H1 (cell line): Measurements from ENCODE around the gene PRKCZ. TPM values are rescaled to one million over a fixed set of nuclear protein-coding genes. Genes with fewer than 3 reads are reported as not detected.

Experiments
- CTCF ChIA-PET: fragments of 300-600 bp; sonication (Branson Sonifier 250); formaldehyde crosslinking; loops from one replicate; lab custom pipeline; 2021; ENCODE audit not compliant: partially characterized antibody; lab: Charles Lee
- POLR2A ChIA-PET: fragments of 300-600 bp; sonication (Branson Sonifier 250); formaldehyde crosslinking; loops from one replicate; lab custom pipeline; 2021; ENCODE audit warnings: inconsistent platforms; ENCODE audit not compliant: partially characterized antibody; lab: Charles Lee
- DNase-seq, 2 experiments: peaks; one replicate each; pipeline versions ENCODE4 v3.0.0 to v3.0.0-alpha.2; 2010 to 2022; ENCODE audit warnings: low spot score in 2 of 2, low read depth in 1 of 2, mixed read lengths in 1 of 2
- FAIRE-seq: peaks from 2 replicates; lab custom pipeline; 2011; peaks lifted over from hg19 to GRCh38; lab: Jason Lieb, UNC
- H2AFZ ChIP-seq: 2 replicates; pipeline ENCODE4 v1.8.1; 2012; ENCODE audit warnings: low read length, inconsistent platforms
- H2AK5ac ChIP-seq: 2 replicates; pipeline ENCODE4 v1.6.1; 2013; ENCODE audit warnings: low read depth, low read length
- H2BK120ac ChIP-seq: replicated peaks from 2 replicates; pipeline ENCODE3; 2013; ENCODE audit warnings: low read depth, low read length, inconsistent platforms
- H2BK12ac ChIP-seq: 2 replicates; pipeline ENCODE4 v1.6.1; 2013; ENCODE audit warnings: low read depth, low read length
- H2BK15ac ChIP-seq: 2 replicates; pipeline ENCODE4 v1.6.1; 2013; ENCODE audit warnings: low read length
- H2BK20ac ChIP-seq: 2 replicates; pipeline ENCODE4 v1.6.1; 2013; ENCODE audit warnings: low read length
- H2BK5ac ChIP-seq: 2 replicates; pipeline ENCODE4 v1.6.1; 2013; ENCODE audit warnings: low read depth, low read length
- H3K14ac ChIP-seq: 2 replicates; pipeline ENCODE4 v1.6.1; 2013; ENCODE audit warnings: inconsistent platforms; ENCODE audit not compliant: insufficient read length
- H3K18ac ChIP-seq: 2 replicates; pipeline ENCODE4 v1.6.1; 2013; ENCODE audit warnings: low read length; ENCODE audit errors: extremely low read depth
- H3K23ac ChIP-seq: 2 replicates; pipeline ENCODE4 v1.6.1; 2013; ENCODE audit warnings: inconsistent platforms; ENCODE audit not compliant: insufficient read length
- H3K23me2 ChIP-seq: 2 replicates; pipeline ENCODE4 v1.6.1; 2013; ENCODE audit warnings: low read depth, low read length
- H3K27ac ChIP-seq: 2 replicates; pipeline ENCODE4 v1.6.1; 2011; ENCODE audit warnings: low read depth, low read length, inconsistent platforms
- H3K27me3 ChIP-seq, 4 experiments: replicated peaks in 1 of 4; 1 replicate in 1 of 4; 2 replicates in 3 of 4; pipeline versions ENCODE4 v1.6.1 to v1.8.1; 2011 to 2013; ENCODE audit warnings: low read length in 3 of 4, mild to moderate bottlenecking in 3 of 4, inconsistent platforms in 2 of 4, mixed read lengths in 2 of 4, moderate library complexity in 1 of 4; ENCODE audit not compliant: control insufficient read depth in 3 of 4, insufficient read depth in 3 of 4; ENCODE audit errors: extremely low read depth in 1 of 4
- H3K36me3 ChIP-seq, 4 experiments: 2 replicates each; pipeline versions ENCODE4 v1.6.1 to v1.8.1; 2011 to 2013; ENCODE audit warnings: mild to moderate bottlenecking in 4 of 4, low read length in 3 of 4, moderate library complexity in 2 of 4, control low read depth in 1 of 4, inconsistent platforms in 1 of 4; ENCODE audit not compliant: insufficient read depth in 4 of 4, control insufficient read depth in 2 of 4
- H3K4ac ChIP-seq: replicated peaks from 2 replicates; pipeline ENCODE3; 2013; ENCODE audit warnings: low read length, low read depth, mixed read lengths, inconsistent platforms; ENCODE audit not compliant: insufficient read length
- H3K4me1 ChIP-seq, 4 experiments: replicated peaks in 1 of 4; 1 replicate in 1 of 4; 2 replicates in 3 of 4; pipeline versions ENCODE4 v1.6.1 to v1.8.1; 2011 to 2013; ENCODE audit warnings: low read length in 3 of 4, inconsistent platforms in 2 of 4, mixed read lengths in 1 of 4; ENCODE audit not compliant: insufficient read depth in 4 of 4, control insufficient read depth in 3 of 4
- H3K4me2 ChIP-seq, 2 experiments: 2 replicates each; pipeline versions ENCODE4 v1.6.1 to v1.8.1; 2011 to 2013; ENCODE audit warnings: low read depth in 2 of 2, low read length in 2 of 2, control low read depth in 1 of 2, inconsistent platforms in 1 of 2, mild to moderate bottlenecking in 1 of 2; ENCODE audit not compliant: insufficient read depth in 1 of 2
- H3K4me3 ChIP-seq, 4 experiments: fragments of 200-600, 300-600 bp in 1 of 4; sonication (generic), shearing (Covaris generic), sonication (Bioruptor Twin) in 1 of 4; 2 replicates each; pipeline versions ENCODE4 v1.5.1 to v1.8.1; 2011 to 2016; ENCODE audit warnings: low read length in 4 of 4, low read depth in 3 of 4, control low read depth in 2 of 4, inconsistent platforms in 2 of 4, mild to moderate bottlenecking in 2 of 4, mixed read lengths in 1 of 4, moderate library complexity in 1 of 4; ENCODE audit not compliant: insufficient read depth in 2 of 4; ENCODE audit errors: extremely low read depth in 1 of 4
- H3K56ac ChIP-seq: replicated peaks from 2 replicates; pipeline ENCODE3; 2013; ENCODE audit warnings: low read depth, mild to moderate bottlenecking, mixed read lengths, low read length, inconsistent platforms; ENCODE audit not compliant: insufficient read length
- H3K79me1 ChIP-seq: 2 replicates; pipeline ENCODE4 v1.6.1; 2013; ENCODE audit warnings: low read depth, low read length, control low read depth
- H3K79me2 ChIP-seq, 2 experiments: 2 replicates each; pipeline versions ENCODE4 v1.6.1 to v1.8.1; 2012 to 2013; ENCODE audit warnings: low read length in 2 of 2, mild to moderate bottlenecking in 2 of 2, inconsistent platforms in 1 of 2; ENCODE audit not compliant: insufficient read depth in 2 of 2, control insufficient read depth in 1 of 2
- H3K9ac ChIP-seq, 4 experiments: replicated peaks in 1 of 4; 1 replicate in 1 of 4; 2 replicates in 3 of 4; pipeline versions ENCODE4 v1.6.1 to v1.8.1; 2011 to 2013; ENCODE audit warnings: low read depth in 3 of 4, low read length in 3 of 4, control low read depth in 2 of 4, mild to moderate bottlenecking in 2 of 4, moderate library complexity in 2 of 4, inconsistent platforms in 1 of 4; ENCODE audit errors: extremely low read depth in 1 of 4
- H3K9me3 ChIP-seq, 2 experiments: 2 replicates each; pipeline versions ENCODE4 v1.6.1 to v1.8.1; 2012 to 2013; ENCODE audit warnings: mild to moderate bottlenecking in 2 of 2, moderate library complexity in 2 of 2, control low read depth in 1 of 2, inconsistent platforms in 1 of 2, low read depth in 1 of 2, low read length in 1 of 2, mixed read lengths in 1 of 2; ENCODE audit not compliant: insufficient read depth in 2 of 2
- H4K20me1 ChIP-seq, 2 experiments: replicated peaks in 1 of 2; 2 replicates each; pipeline versions ENCODE3 to v1.8.1; 2011 to 2013; ENCODE audit warnings: inconsistent platforms in 2 of 2, low read length in 2 of 2, mild to moderate bottlenecking in 1 of 2; ENCODE audit not compliant: insufficient read depth in 2 of 2, control insufficient read depth in 1 of 2
- H4K5ac ChIP-seq: 2 replicates; pipeline ENCODE4 v1.6.1; 2013; ENCODE audit warnings: low read length, low read depth, mixed read lengths, inconsistent platforms; ENCODE audit not compliant: insufficient read length
- H4K8ac ChIP-seq: 2 replicates; pipeline ENCODE4 v1.8.0; 2013; ENCODE audit warnings: mild to moderate bottlenecking, moderate library complexity, low read length, inconsistent platforms; ENCODE audit not compliant: insufficient read depth; ENCODE audit errors: extremely low read depth
- H4K91ac ChIP-seq: replicated peaks from 2 replicates; pipeline ENCODE3; 2013; ENCODE audit warnings: low read length, mixed read lengths, inconsistent platforms; ENCODE audit not compliant: insufficient read length
- BACH1 ChIP-seq: IDR thresholded peaks from 2 replicates; pipeline ENCODE4 v1.6.1; 2012; ENCODE audit warnings: low read length, improper control_type of control experiment
- BRCA1 ChIP-seq: IDR thresholded peaks from 2 replicates; pipeline ENCODE4 v1.6.1; 2012; ENCODE audit warnings: low read depth, low read length, improper control_type of control experiment
- CHD2 ChIP-seq: IDR thresholded peaks from 2 replicates; pipeline ENCODE4 v1.6.1; 2012; ENCODE audit warnings: low read length, improper control_type of control experiment
- EGR1 ChIP-seq: IDR thresholded peaks from 2 replicates; pipeline ENCODE4 v1.6.1; 2011; ENCODE audit warnings: low read depth, low read length, borderline replicate concordance
- GTF2F1 ChIP-seq: IDR thresholded peaks from 2 replicates; pipeline ENCODE4 v1.6.1; 2012; ENCODE audit warnings: low read depth, low read length, improper control_type of control experiment, borderline replicate concordance
- NANOG ChIP-seq: IDR thresholded peaks from 2 replicates; pipeline ENCODE4 v1.6.1; 2011; ENCODE audit warnings: low read length, low read depth, mild to moderate bottlenecking, inconsistent platforms; ENCODE audit not compliant: insufficient read depth, poor library complexity, severe bottlenecking
- NRF1 ChIP-seq: IDR thresholded peaks from 2 replicates; pipeline ENCODE4 v1.6.1; 2011; ENCODE audit warnings: mild to moderate bottlenecking, low read depth, low read length, improper control_type of control experiment
- POLR2A ChIP-seq, 2 experiments: IDR thresholded peaks; 1 replicate in 1 of 2; 2 replicates in 1 of 2; pipeline ENCODE4 v1.6.1; 2011; ENCODE audit warnings: low read depth in 2 of 2, low read length in 2 of 2, mild to moderate bottlenecking in 2 of 2; ENCODE audit errors: control extremely low read depth in 1 of 2
- POU5F1 ChIP-seq: IDR thresholded peaks from 2 replicates; pipeline ENCODE4 v1.6.1; 2011; ENCODE audit warnings: low read depth, mild to moderate bottlenecking, low read length, moderate library complexity
- SRF ChIP-seq: IDR thresholded peaks from 2 replicates; pipeline ENCODE4 v1.6.1; 2011; ENCODE audit warnings: mild to moderate bottlenecking, low read depth, low read length, moderate library complexity
- SUZ12 ChIP-seq: fragments of 200-600 bp; sonication (generic); IDR thresholded peaks from 2 replicates; pipeline ENCODE4 v1.6.1; 2012; ENCODE audit warnings: mild to moderate bottlenecking, inconsistent platforms, low read length, moderate library complexity, mixed read lengths
- YY1 ChIP-seq: IDR thresholded peaks from 2 replicates; pipeline ENCODE4 v1.6.1; 2011; ENCODE audit warnings: low read depth, mild to moderate bottlenecking, low read length
- WGBS, 2 experiments: shearing (Covaris generic) in 1 of 2; methylation state at CpG; one replicate each; pipeline versions ENCODE4 v1.1.6 to v1.1.7; 2013 to 2015; ENCODE audit warnings: low lambda C conversion rate in 2 of 2, mixed read lengths in 2 of 2, inconsistent platforms in 1 of 2, low coverage in 1 of 2, missing lambda C conversion rate in 1 of 2; ENCODE audit not compliant: insufficient replicate concordance in 2 of 2, insufficient coverage in 1 of 2, insufficient read length in 1 of 2; ENCODE audit errors: extremely low coverage in 1 of 2, missing lambda C conversion rate in 1 of 2; 5-methylcytosine and 5-hydroxymethylcytosine counted together
- polyA plus RNA-seq, 7 experiments: library from polyadenylated mRNA; depleted of rRNA in 3 of 7; stranded (reverse) in 5 of 7; unstranded in 2 of 7; fragments of >200 nt in 5 of 7; fragments of 200-250 nt in 2 of 7; gene quantifications; 1 replicate in 5 of 7; 2 replicates in 1 of 7; 4 replicates in 1 of 7; pipeline versions ENCODE4 v1.2.1 to v1.2.3, GENCODE V29; 2011 to 2013; ENCODE audit warnings: missing spikeins in 2 of 7, mixed read lengths in 2 of 7
- total RNA-seq: library from RNA; stranded (reverse); fragmentation: NEBNext Ultra II Directional; extraction: Animal tissue kit (Norgen Biotek cat#: 25700); gene quantifications from 2 replicates; pipeline ENCODE4 v1.2.1, GENCODE V29; 2021
- TF ChIP-seq, protein P1 (sequence below): IDR thresholded peaks from 2 replicates; pipeline ENCODE4 v1.6.1; 2011; ENCODE audit warnings: low read length, improper control_type of control experiment

PRKCZ gene
- total and polyA plus RNA-seq, 2 of the 8 experiments (the other 6 are each of a cell fraction or from before 2014, with no cell fraction given), result 37.4 to 45.1 TPM

DNA sequence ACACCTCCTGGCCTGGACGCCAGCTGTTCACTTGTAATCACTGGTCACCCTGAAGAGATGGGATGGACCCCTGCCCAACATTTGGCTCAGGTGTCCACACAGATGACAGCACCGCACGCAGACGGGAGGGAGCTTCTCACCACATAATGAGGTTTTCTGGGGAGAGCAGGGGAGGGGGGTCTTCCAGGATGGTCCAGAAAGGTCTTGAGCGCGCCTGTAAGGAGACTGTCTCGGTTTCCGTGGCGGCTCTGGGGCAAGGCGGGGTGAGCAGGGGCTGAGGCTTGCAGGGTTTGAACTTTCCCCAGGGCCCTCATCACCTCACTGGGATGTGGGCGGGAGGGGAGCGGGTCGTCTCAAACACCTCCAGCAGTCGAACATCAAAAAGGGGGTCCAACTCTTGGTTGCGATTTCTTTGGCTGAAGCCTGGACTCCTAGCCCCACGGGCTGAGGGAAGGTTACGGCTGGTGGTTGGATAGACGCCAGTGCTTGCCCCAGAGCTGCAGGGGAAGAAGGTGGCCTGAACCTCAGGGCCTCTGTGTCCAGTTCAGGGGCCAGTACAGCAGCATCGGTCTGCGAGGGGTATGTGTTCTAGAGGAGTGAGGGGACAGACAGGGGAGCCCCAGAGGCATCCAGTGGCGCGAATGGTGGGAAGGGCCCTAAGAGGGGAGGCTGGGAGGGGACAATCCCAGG lies 53.8 kb downstream of the PRKCZ start:
- Histone ChIP-seq H3K27me3 (no peaks in the 10 kb centered on the region), H3K36me3 (peaks cover 0 to 7% (median 3%) of the 10 kb centered on the region in 4 experiments; a peak in 2 of 8 replicates), H2BK12ac (no peak overlapping the region), H4K5ac (no peak overlapping the region), H3K56ac (no peak overlapping the region), H2AFZ (no peak overlapping the region), H3K79me1 (peaks cover 7% of the 10 kb centered on the region), H3K79me2 (no peaks in the 10 kb centered on the region), H2BK5ac (0 out of 2 replicates have a peak overlapping the region, but pooled peaks have one; percentile 44), H4K20me1 (peaks cover 5 to 15% of the 10 kb centered on the region in 2 experiments), H3K23me2 (no peaks in the 10 kb centered on the region), H2BK120ac (no peak overlapping the region), H3K4me3 (no peak overlapping the region), H2AK5ac (no peak overlapping the region), H3K27ac (no peak overlapping the region), H2BK20ac (no peak overlapping the region), H3K18ac (no peak overlapping the region; the same call in none of the 2 replicates), H4K8ac (peak overlapping the region; percentile 40; the same call in 1 of the 2 replicates), H4K91ac (no peak overlapping the region), H3K9ac (no peak overlapping the region; a peak in 1 of 7 replicates), H3K4me1 (no peaks in the 10 kb centered on the region; a peak in 1 of 7 replicates), H3K4me2 (no peak overlapping the region), H2BK15ac (no peak overlapping the region), H3K4ac (no peak overlapping the region), H3K9me3 (no peaks in the 10 kb centered on the region), H3K23ac (no peak overlapping the region), H3K14ac (no peak overlapping the region)
- ChIA-PET CTCF (interaction anchor here (0.7 to 3.9 kb wide), 7 partner anchors 11 to 195 kb away, joined by 3 to 22 read pairs (median 12); no protein-coding TSS in a partner anchor), POLR2A (no interaction called here)
- FAIRE-seq (no peak), DNase-seq (no peak)
- WGBS, 2 experiments, result 84% methylated on average over 21 of the region's 22 CpGs; no CpG with 5 or more reads in 1 of the 2 experiments
- TF ChIP-seq BACH1 (no peak), EGR1 (no peak), BRCA1 (no peak), POU5F1 (no peak), SRF (no peak), NANOG (no peak), SUZ12 (no peak), POLR2A (IDR thresholded peaks at IDR 0.05; ENCODE audit: control extremely low read depth in 1 of 2, low read depth in 2 of 2, low read length in 2 of 2) (no peak), CHD2 (no peak), NRF1 (no peak), YY1 (no peak), GTF2F1 (no peak)
- TF ChIP-seq, protein P1, sequence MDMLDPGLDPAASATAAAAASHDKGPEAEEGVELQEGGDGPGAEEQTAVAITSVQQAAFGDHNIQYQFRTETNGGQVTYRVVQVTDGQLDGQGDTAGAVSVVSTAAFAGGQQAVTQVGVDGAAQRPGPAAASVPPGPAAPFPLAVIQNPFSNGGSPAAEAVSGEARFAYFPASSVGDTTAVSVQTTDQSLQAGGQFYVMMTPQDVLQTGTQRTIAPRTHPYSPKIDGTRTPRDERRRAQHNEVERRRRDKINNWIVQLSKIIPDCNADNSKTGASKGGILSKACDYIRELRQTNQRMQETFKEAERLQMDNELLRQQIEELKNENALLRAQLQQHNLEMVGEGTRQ, result no peak
